Vagina (tissue), 2 donors: ENCODE results near the gene SPTSSB.

Source experiments
- CTCF ChIP-seq, 3 experiments: fragments of 450-650 bp in 2 of 3; fragments of 200-600 bp in 1 of 3; sonication (generic) in 1 of 3; IDR thresholded peaks; one replicate each; pipeline ENCODE4 v1.5.1; 2017 to 2019; ENCODE audit warnings: antibody characterized with exemption in 3 of 3, mild to moderate bottlenecking in 2 of 3, moderate library complexity in 2 of 3
- POLR2A ChIP-seq, 2 donors: fragments of 450-650 bp; IDR thresholded peaks; one replicate each; pipeline ENCODE4 v1.6.1; 2017; ENCODE audit warnings: antibody characterized with exemption in 2 of 2, mild to moderate bottlenecking in 2 of 2, moderate library complexity in 2 of 2
- POLR2AphosphoS5 ChIP-seq, 2 donors: sonication (generic); formaldehyde crosslinking; IDR thresholded peaks; one replicate each; pipeline ENCODE4 v1.9.0; 2017; ENCODE audit warnings: antibody characterized with exemption in 2 of 2, mild to moderate bottlenecking in 2 of 2, low read depth in 1 of 2; ENCODE audit not compliant: insufficient read depth in 1 of 2

GRCh38 chr3:161343540-161343939 lies 27.8 kb downstream of the SPTSSB start:
- no peak for TF ChIP-seq CTCF (IDR thresholded peaks at IDR 0.05)
- no peak for TF ChIP-seq POLR2A (IDR thresholded peaks at IDR 0.05)
- TF ChIP-seq POLR2AphosphoS5 (IDR thresholded peaks at IDR 0.05; ENCODE audit: insufficient read depth in 1 of 2, low read depth in 1 of 2), result no peak
